ENCODE results near the gene DNAJC18. TPM values are rescaled to one million over a fixed set of nuclear protein-coding genes. Genes with fewer than 3 reads are reported as not detected.

The DNAJC18 gene
- total RNA-seq, 1 donor from 2014 or later = 27.0 TPM

DNA sequence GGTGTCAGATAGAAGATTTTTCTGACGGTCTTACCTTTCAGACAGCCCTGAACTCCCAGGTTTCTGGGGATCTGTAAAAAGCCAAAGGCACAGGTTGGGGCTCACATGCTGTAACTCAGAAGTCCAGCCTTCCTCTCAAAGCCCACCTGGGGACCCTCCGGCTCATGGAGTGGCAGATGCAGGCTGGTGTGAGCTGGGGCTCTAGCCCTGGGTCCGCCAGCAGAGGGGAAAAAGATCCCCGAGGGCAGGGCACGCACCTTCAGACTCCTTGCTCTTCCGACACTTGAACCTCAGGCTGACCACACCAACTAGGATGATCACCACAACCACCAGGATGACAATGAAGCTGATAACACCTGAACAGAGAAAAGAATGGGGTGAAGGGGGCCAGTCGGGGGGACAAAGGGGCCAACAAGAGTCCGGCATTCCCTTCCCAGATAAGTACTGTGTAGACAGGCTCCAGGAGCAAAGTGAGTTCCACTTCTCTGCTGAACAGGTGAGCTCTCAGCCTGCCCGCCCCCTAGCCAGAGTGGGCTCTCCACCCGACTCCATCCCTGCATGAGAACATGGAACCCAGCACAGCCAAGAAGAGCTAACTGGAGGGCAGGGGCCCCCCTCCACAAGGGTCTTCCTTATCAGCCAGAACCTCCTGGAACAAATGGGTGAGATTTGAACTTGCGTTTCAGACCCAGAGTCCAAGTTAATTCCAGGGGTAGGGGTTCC is 15.4 kb upstream of the DNAJC18 start:
- no peaks in the 10 kb centered on the region for H3K36me3 Mint-ChIP-seq (ENCODE audit: low read depth)
- H3K4me1 Mint-ChIP-seq (ENCODE audit: low read depth) = peaks cover 11% of the 10 kb centered on the region
- no peaks in the 10 kb centered on the region for H3K9me3 Mint-ChIP-seq (ENCODE audit: low read depth)
- H3K27me3 Mint-ChIP-seq (ENCODE audit: low read depth) = no peaks in the 10 kb centered on the region
- no peak overlapping the region for H3K27ac Mint-ChIP-seq (ENCODE audit: unreplicated experiment)
- H3K4me3 Mint-ChIP-seq (ENCODE audit: unreplicated experiment) = no peak overlapping the region
- TF ChIP-seq, protein P1, sequence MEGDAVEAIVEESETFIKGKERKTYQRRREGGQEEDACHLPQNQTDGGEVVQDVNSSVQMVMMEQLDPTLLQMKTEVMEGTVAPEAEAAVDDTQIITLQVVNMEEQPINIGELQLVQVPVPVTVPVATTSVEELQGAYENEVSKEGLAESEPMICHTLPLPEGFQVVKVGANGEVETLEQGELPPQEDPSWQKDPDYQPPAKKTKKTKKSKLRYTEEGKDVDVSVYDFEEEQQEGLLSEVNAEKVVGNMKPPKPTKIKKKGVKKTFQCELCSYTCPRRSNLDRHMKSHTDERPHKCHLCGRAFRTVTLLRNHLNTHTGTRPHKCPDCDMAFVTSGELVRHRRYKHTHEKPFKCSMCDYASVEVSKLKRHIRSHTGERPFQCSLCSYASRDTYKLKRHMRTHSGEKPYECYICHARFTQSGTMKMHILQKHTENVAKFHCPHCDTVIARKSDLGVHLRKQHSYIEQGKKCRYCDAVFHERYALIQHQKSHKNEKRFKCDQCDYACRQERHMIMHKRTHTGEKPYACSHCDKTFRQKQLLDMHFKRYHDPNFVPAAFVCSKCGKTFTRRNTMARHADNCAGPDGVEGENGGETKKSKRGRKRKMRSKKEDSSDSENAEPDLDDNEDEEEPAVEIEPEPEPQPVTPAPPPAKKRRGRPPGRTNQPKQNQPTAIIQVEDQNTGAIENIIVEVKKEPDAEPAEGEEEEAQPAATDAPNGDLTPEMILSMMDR (IDR thresholded peaks at IDR 0.05) = no peak
- peak; percentile 58 for DNase-seq (ENCODE audit: low spot score)

DNA sequence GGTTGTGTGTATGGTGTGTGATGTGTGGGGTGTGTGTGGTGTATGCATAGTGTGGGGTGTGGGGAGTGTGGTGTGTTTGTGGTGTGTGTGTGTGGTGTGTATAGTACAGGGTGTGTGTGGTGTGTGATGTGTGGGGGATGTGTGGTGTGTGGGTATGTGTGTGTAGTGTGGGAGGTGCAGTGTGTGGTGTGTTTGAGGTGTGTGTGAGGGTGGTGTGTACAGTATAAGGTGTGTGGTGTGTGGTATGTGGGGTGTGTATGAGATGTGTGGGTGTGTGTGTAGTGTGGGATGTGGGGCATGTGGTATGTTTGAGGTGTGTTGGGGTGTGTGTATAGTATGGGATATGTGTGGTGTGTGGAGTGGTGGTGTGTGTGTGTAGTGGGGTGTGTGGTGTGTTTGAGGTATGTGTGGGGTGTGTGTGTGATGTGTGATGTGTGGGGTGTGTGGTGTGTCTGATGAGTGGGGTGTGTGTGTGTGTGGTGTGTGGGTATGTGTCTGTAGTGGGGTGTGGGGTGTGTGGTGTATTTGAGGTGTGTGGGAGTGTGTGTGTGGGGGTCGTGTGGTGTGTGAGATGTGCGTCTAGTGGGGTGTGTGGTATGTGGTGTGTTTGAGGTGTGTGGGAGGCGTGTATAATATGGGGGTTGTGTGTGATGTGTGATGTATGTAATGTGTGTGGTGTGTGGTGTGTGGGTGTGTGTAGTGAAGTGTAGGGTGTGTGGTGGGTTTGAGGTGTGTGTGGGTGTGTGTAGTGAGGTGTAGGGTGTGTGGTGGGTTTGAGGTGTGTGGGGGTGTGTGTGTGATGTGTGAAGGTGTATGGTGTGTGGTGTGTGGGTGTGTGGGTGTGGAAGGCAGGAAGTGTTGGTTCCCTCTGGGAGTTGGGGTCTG is 14.6 kb upstream of the DNAJC18 start:
- Mint-ChIP-seq H3K4me1 (ENCODE audit: low read depth) (peaks cover 3% of the 10 kb centered on the region), H3K27ac (ENCODE audit: unreplicated experiment) (no peak overlapping the region), H3K4me3 (ENCODE audit: unreplicated experiment) (no peak overlapping the region), H3K36me3 (ENCODE audit: low read depth) (no peaks in the 10 kb centered on the region), H3K9me3 (ENCODE audit: low read depth) (no peaks in the 10 kb centered on the region), H3K27me3 (ENCODE audit: low read depth) (no peaks in the 10 kb centered on the region)
- DNase-seq (ENCODE audit: low spot score) = peak; percentile 32
- TF ChIP-seq, protein P1 (IDR thresholded peaks at IDR 0.05) = no peak

DNA sequence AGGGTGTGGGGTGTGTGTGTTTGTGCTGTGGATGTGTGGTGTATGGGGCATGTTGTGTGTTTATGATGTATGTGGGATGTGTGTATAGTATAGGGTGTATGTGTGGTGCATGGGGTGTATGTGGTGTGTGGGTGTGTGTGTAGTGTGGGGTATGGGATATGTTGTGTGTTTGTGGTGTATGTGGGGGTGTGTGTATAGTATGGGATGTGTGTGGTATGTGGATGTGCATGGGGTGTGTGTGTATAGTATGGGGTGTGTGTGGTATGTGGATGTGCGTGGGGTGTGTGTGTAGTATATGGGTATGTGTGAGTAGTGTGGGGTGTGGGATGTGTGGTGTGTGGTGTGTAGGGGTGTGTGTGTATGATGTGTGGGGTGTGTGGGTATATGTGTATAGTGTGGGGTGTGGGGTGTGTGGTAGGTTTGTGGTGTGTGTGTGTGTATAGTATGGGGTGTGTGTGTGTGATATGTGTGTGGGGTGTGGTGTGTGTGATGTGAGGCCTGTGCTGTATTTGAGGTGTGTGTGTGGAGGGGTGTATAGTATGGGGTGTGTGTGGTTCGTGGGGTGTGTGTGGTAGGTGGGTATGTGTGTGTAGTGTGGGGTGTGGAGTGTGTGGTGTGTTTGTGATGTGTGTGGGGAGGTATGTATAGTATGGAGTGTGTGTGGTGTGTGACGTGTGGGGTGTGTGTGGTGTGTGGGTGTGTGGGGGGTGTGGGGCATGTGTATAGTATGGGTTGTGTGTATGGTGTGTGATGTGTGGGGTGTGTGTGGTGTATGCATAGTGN is 12.7 kb upstream of the DNAJC18 start:
- Mint-ChIP-seq H3K4me3 (ENCODE audit: unreplicated experiment) (no peak overlapping the region), H3K27ac (ENCODE audit: unreplicated experiment) (no peak overlapping the region), H3K4me1 (ENCODE audit: low read depth) (peaks cover 6% of the 10 kb centered on the region), H3K36me3 (ENCODE audit: low read depth) (no peaks in the 10 kb centered on the region), H3K27me3 (ENCODE audit: low read depth) (no peaks in the 10 kb centered on the region), H3K9me3 (ENCODE audit: low read depth) (no peaks in the 10 kb centered on the region)
- DNase-seq (ENCODE audit: low spot score) = peak; percentile 35
- TF ChIP-seq, protein P1 (IDR thresholded peaks at IDR 0.05) = no peak

DNA sequence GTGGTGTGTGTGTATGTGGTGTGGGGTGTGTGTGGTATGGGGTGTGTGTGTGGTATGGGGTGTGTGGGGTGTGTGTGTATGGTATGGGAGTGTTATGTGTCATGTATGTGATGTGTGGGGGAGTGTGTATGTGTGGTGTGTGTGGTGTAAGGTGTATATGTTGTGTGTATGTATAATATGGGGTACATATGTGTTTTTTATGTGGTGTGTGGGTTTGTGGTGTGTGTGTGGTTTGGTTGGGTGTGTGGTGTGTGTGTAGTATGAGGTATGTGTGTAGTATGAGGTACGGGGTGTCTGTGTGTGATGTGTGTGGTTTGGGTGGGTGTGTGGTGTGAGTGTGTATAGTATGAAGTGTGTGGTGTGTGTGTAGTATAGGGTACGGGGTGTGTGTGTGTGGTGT is 11.9 kb upstream of the DNAJC18 start:
- Mint-ChIP-seq H3K4me1 (ENCODE audit: low read depth) (peaks cover 15% of the 10 kb centered on the region), H3K36me3 (ENCODE audit: low read depth) (no peaks in the 10 kb centered on the region), H3K27me3 (ENCODE audit: low read depth) (no peaks in the 10 kb centered on the region), H3K9me3 (ENCODE audit: low read depth) (no peaks in the 10 kb centered on the region), H3K27ac (ENCODE audit: unreplicated experiment) (no peak overlapping the region), H3K4me3 (ENCODE audit: unreplicated experiment) (no peak overlapping the region)
- TF ChIP-seq, protein P1 (IDR thresholded peaks at IDR 0.05) = no peak
- DNase-seq (ENCODE audit: low spot score) = peak; percentile 14

All from chondrocyte (in vitro differentiated cells).